HCT116 (cell line): ENCODE data around the gene KAZN. TPM values are rescaled to one million over a fixed set of nuclear protein-coding genes. Genes with fewer than 3 reads are reported as not detected.

Experiments used
- ATAC-seq: fragments of 200-7000 bp; cut with Tn5 transposase; 2 replicates; pipeline ENCODE4 v1.9.1; 2020; ENCODE audit warnings: mild to moderate bottlenecking, moderate library complexity
- BruUV-seq: library from RNA; stranded (reverse); fragments of 400-500 nt; replicated peaks from 2 replicates; lab custom pipeline; 2021; lab: Mats Ljungman, UMichigan
- CTCF ChIA-PET: fragments of 300-600 bp; sonication (Branson Sonifier 250); formaldehyde crosslinking; loops from one replicate; lab custom pipeline; 2021; ENCODE audit warnings: antibody characterized with exemption; lab: Charles Lee
- POLR2A ChIA-PET: fragments of 300-600, 350-600 bp; sonication (Branson Sonifier 250); formaldehyde crosslinking; loops from one replicate; lab custom pipeline; 2021; ENCODE audit warnings: antibody characterized with exemption; lab: Charles Lee
- RAD21 ChIA-PET, 2 experiments: fragments of 300-600 bp; sonication (Branson Sonifier 250); formaldehyde crosslinking; loops; one replicate each; lab custom pipeline; 2023; ENCODE audit warnings: low total read pairs in 2 of 2; ENCODE audit not compliant: uncharacterized antibody in 2 of 2, unreplicated experiment in 2 of 2, low non-redundant PET in 1 of 2; lab: Charles Lee
- DNase-seq: peaks from one replicate; pipeline ENCODE4 v3.0.0-alpha.2; 2010; ENCODE audit warnings: low read depth, low spot score
- H2AFZ ChIP-seq: fragments of 200-600 bp; shearing (Covaris generic), sonication (generic); 2 replicates; pipeline ENCODE4 v1.6.1; 2017; ENCODE audit warnings: low read depth, mixed run types, mixed read lengths, antibody characterized with exemption, low read length; ENCODE audit not compliant: poor library complexity, severe bottlenecking
- H3K27ac ChIP-seq: 2 replicates; pipeline ENCODE4 v1.5.1; 2012; ENCODE audit warnings: low read depth, low read length
- H3K27me3 ChIP-seq: fragments of 200-600 bp; sonication (generic); 2 replicates; pipeline ENCODE4 v1.6.1; 2016; ENCODE audit warnings: mixed run types, low read length, mixed read lengths; ENCODE audit not compliant: insufficient read depth
- H3K36me3 ChIP-seq, 2 experiments: fragments of 200-500 bp in 1 of 2; fragments of 200-600 bp in 1 of 2; sonication (Bioruptor generic) in 1 of 2; sonication (generic) in 1 of 2; 2 replicates each; pipeline versions ENCODE4 v1.5.1 to v1.6.1; 2014 to 2016; ENCODE audit warnings: low read length in 2 of 2, inconsistent platforms in 1 of 2, mixed read lengths in 1 of 2, mixed run types in 1 of 2; ENCODE audit not compliant: insufficient read depth in 2 of 2, control insufficient read depth in 1 of 2
- H3K4me1 ChIP-seq, 2 experiments: fragments of 200-600 bp in 1 of 2; sonication (generic) in 1 of 2; 2 replicates each; pipeline versions ENCODE4 v1.5.1 to v1.6.1; 2012 to 2017; ENCODE audit warnings: low read length in 2 of 2, inconsistent platforms in 1 of 2, mild to moderate bottlenecking in 1 of 2, mixed read lengths in 1 of 2, mixed run types in 1 of 2, moderate library complexity in 1 of 2; ENCODE audit not compliant: insufficient read depth in 2 of 2, control insufficient read depth in 1 of 2
- H3K4me2 ChIP-seq: fragments of 200-600 bp; sonication (generic); 2 replicates; pipeline ENCODE4 v1.6.1; 2017; ENCODE audit warnings: mixed run types, low read length, mixed read lengths
- H3K4me3 ChIP-seq, 2 experiments: fragments of 200-600 bp in 1 of 2; sonication (generic) in 1 of 2; replicated peaks in 1 of 2; 2 replicates each; pipeline ENCODE4 v1.5.1; 2011 to 2016; ENCODE audit warnings: low read length in 2 of 2, control low read depth in 1 of 2, low read depth in 1 of 2, mild to moderate bottlenecking in 1 of 2, mixed read lengths in 1 of 2, mixed run types in 1 of 2
- H3K79me2 ChIP-seq: fragments of 200-600 bp; sonication (generic); 2 replicates; pipeline ENCODE4 v1.6.1; 2017; ENCODE audit warnings: mild to moderate bottlenecking, mixed run types, low read length, moderate library complexity, mixed read lengths; ENCODE audit not compliant: insufficient read depth
- H3K9ac ChIP-seq: fragments of 200-600 bp; sonication (generic); 2 replicates; pipeline ENCODE4 v1.6.1; 2016; ENCODE audit warnings: low read length, mixed read lengths
- H3K9me2 ChIP-seq: fragments of 200-600 bp; sonication (generic), shearing (Covaris generic); 2 replicates; pipeline ENCODE4 v1.6.1; 2017; ENCODE audit warnings: mixed run types, mild to moderate bottlenecking, moderate library complexity; ENCODE audit not compliant: insufficient read depth
- H3K9me3 ChIP-seq, 2 experiments: fragments of 200-500 bp in 1 of 2; fragments of 200-600 bp in 1 of 2; sonication (Bioruptor generic) in 1 of 2; sonication (generic) in 1 of 2; 2 replicates each; pipeline ENCODE4 v1.6.1; 2014 to 2017; ENCODE audit warnings: low read length in 2 of 2, mixed read lengths in 2 of 2, inconsistent platforms in 1 of 2, low read depth in 1 of 2, mild to moderate bottlenecking in 1 of 2, mixed run types in 1 of 2, moderate library complexity in 1 of 2; ENCODE audit not compliant: control insufficient read depth in 1 of 2, insufficient read depth in 1 of 2
- H4K20me1 ChIP-seq: fragments of 200-600 bp; sonication (generic), shearing (Covaris generic); 2 replicates; pipeline ENCODE4 v1.6.1; 2017; ENCODE audit warnings: mixed run types, mild to moderate bottlenecking, moderate library complexity; ENCODE audit not compliant: insufficient read depth
- ATF3 ChIP-seq: IDR thresholded peaks from 2 replicates; pipeline ENCODE4 v1.6.1; 2012
- CBX3 ChIP-seq: IDR thresholded peaks from 2 replicates; pipeline ENCODE4 v1.6.1; 2012; ENCODE audit warnings: low read depth
- CEBPB ChIP-seq: IDR thresholded peaks from 2 replicates; pipeline ENCODE4 v1.6.1; 2012; ENCODE audit warnings: low read depth
- EZH2 ChIP-seq: fragments of 200-600 bp; sonication (generic); IDR thresholded peaks from 2 replicates; pipeline ENCODE4 v1.6.1; 2017; ENCODE audit warnings: antibody characterized with exemption, mixed run types
- EZH2phosphoT487 ChIP-seq: fragments of 200-600 bp; IDR thresholded peaks from 2 replicates; pipeline ENCODE4 v1.6.1; 2018; ENCODE audit warnings: antibody characterized with exemption, borderline replicate concordance
- FOSL1 ChIP-seq: IDR thresholded peaks from 2 replicates; pipeline ENCODE4 v1.6.1; 2012; ENCODE audit warnings: low read depth
- JUND ChIP-seq: IDR thresholded peaks from 2 replicates; pipeline ENCODE4 v1.6.1; 2012
- MAX ChIP-seq: IDR thresholded peaks from 2 replicates; pipeline ENCODE4 v1.6.1; 2012
- POLR2A ChIP-seq: IDR thresholded peaks from 2 replicates; pipeline ENCODE4 v1.7.0; 2011; ENCODE audit warnings: borderline replicate concordance; ENCODE audit not compliant: insufficient read depth, insufficient read length; ENCODE audit errors: extremely low read depth
- POLR2AphosphoS5 ChIP-seq: IDR thresholded peaks from 2 replicates; pipeline ENCODE4 v1.6.1; 2011; ENCODE audit warnings: mild to moderate bottlenecking, low read depth, low read length, moderate library complexity
- SRF ChIP-seq: IDR thresholded peaks from 2 replicates; pipeline ENCODE4 v1.6.1; 2012; ENCODE audit warnings: low read depth
- TCF7L2 ChIP-seq: IDR thresholded peaks from 2 replicates; pipeline ENCODE4 v1.7.0; 2011; ENCODE audit warnings: borderline replicate concordance, inconsistent platforms; ENCODE audit not compliant: insufficient read depth, insufficient read length; ENCODE audit errors: extremely low read depth
- YY1 ChIP-seq: IDR thresholded peaks from 2 replicates; pipeline ENCODE4 v1.6.1; 2011; ENCODE audit warnings: low read length, low read depth, moderate library complexity, mild to moderate bottlenecking; ENCODE audit not compliant: insufficient replicate concordance; ENCODE audit errors: extremely low read depth
- ZBTB33 ChIP-seq: IDR thresholded peaks from 2 replicates; pipeline ENCODE4 v1.6.1; 2011; ENCODE audit warnings: mild to moderate bottlenecking, low read length, moderate library complexity; ENCODE audit not compliant: insufficient replicate concordance; ENCODE audit errors: extremely low read depth
- ZFX ChIP-seq: fragments of 450-650 bp; IDR thresholded peaks from 2 replicates; pipeline ENCODE4 v1.6.1; 2017
- intact Hi-C: fragments of 100-400 bp; cut with micrococcal nuclease; formaldehyde crosslinking; loops from 2 replicates; pipeline ENCODE4 v1.10.0; 2022
- total RNA-seq: library from RNA; stranded (reverse); gene quantifications from one replicate; pipeline ENCODE4 v1.2.1, GENCODE V29; 2021; ENCODE audit not compliant: unreplicated experiment

KAZN gene
- total RNA-seq, 1 experiment from 2014 or later = 13.4 TPM

GRCh38 chr1:14741082-14741481 lies 142.6 kb downstream of the KAZN start:
- H3K4me1 ChIP-seq = peaks cover 4 to 22% of the 10 kb centered on the region in 2 experiments; a peak in 3 of 4 replicates
- H3K9me3 ChIP-seq = no peaks in the 10 kb centered on the region
- no peaks in the 10 kb centered on the region for H3K36me3 ChIP-seq
- H3K27ac ChIP-seq = no peak overlapping the region
- intact Hi-C loops = no loop called here
- DNase-seq (no peak), ATAC-seq (no peak)
- no peak overlapping the region for H2AFZ ChIP-seq
- H3K4me3 ChIP-seq = no peak overlapping the region
- H3K9me2 ChIP-seq = no peaks in the 10 kb centered on the region
- H3K4me2 ChIP-seq = no peak overlapping the region
- RAD21 ChIA-PET = no interaction called here
- no peak overlapping the region for H3K9ac ChIP-seq
- TF ChIP-seq CEBPB = no peak
- TF ChIP-seq MAX = no peak
- no peak for TF ChIP-seq POLR2AphosphoS5
- BruUV-seq = no TSS peak
- H3K79me2 ChIP-seq = no peaks in the 10 kb centered on the region
- no peaks in the 10 kb centered on the region for H4K20me1 ChIP-seq
- H3K27me3 ChIP-seq = peaks cover 4% of the 10 kb centered on the region; the same call in 1 of the 2 replicates
- CTCF ChIA-PET = no interaction called here
- POLR2A ChIA-PET = no interaction called here

- no peak overlapping the region for H3K27ac ChIP-seq
- intact Hi-C loops = no loop called here
- TF ChIP-seq JUND (no peak), CEBPB (no peak), FOSL1 (no peak), YY1 (no peak), SRF (no peak), ATF3 (no peak), TCF7L2 (no peak), CBX3 (no peak), ZBTB33 (no peak), ZFX (no peak), EZH2 (no peak), MAX (no peak), EZH2phosphoT487 (no peak), POLR2A (no peak)
- TF ChIP-seq, all 23 proteins: peak for 0
These were observed 143.0 kb downstream of the KAZN start for GRCh38 chr1:14741532-14741931.

More at GRCh38 chr1:14741532-14741931, 143.0 kb downstream of the KAZN start:
- Histone ChIP-seq H3K36me3 (no peaks in the 10 kb centered on the region), H3K9ac (no peak overlapping the region), H3K79me2 (no peaks in the 10 kb centered on the region), H3K9me3 (no peaks in the 10 kb centered on the region), H4K20me1 (no peaks in the 10 kb centered on the region), H3K27me3 (peaks cover 4% of the 10 kb centered on the region; the same call in 1 of the 2 replicates), H3K4me3 (peak overlapping the region in 1 of 2 experiments; percentile 21; a peak in 1 of 4 replicates), H3K4me1 (peaks cover 4 to 22% of the 10 kb centered on the region in 2 experiments; a peak in 3 of 4 replicates), H3K4me2 (peak overlapping the region; percentile 70), H2AFZ (no peak overlapping the region), H3K9me2 (no peaks in the 10 kb centered on the region)
- ChIA-PET CTCF (interaction anchor here (0.9 to 1.1 kb wide), 2 partner anchors 8 to 10 kb away, joined by 3 to 4 read pairs; no protein-coding TSS in a partner anchor), RAD21 (interaction anchor here in 1 of 2 experiments (1.0 kb wide), 1 partner anchor 9 kb away, joined by 3 read pairs; no protein-coding TSS in a partner anchor), POLR2A (no interaction called here)
- no TSS peak for BruUV-seq
- DNase-seq = no peak
- no peak for ATAC-seq
